ENCODE data around the gene MED9. TPM values are rescaled to one million over a fixed set of nuclear protein-coding genes. Genes with fewer than 3 reads are reported as not detected.
A peak's percentile ranks its signal among the peaks of the same experiment; 100 is the strongest.

Gene MED9
- polyA plus RNA-seq, 1 of the 3 experiments (the other 2 are of a cell fraction) = 10.1 TPM

- no peaks in the 10 kb centered on the region for H4K20me1 ChIP-seq (ENCODE audit: insufficient read depth)
- ChIA-PET CTCF (interaction anchor here (0.5 to 1.8 kb wide), 2 partner anchors 52 to 80 kb away, joined by 3 to 7 read pairs; no protein-coding TSS in a partner anchor), POLR2A (no interaction called here)
- peaks cover 0 to 6% of the 10 kb centered on the region in 2 experiments; a peak in 1 of 4 replicates for H3K4me1 ChIP-seq (ENCODE audit: control insufficient read depth in 1 of 2, insufficient read depth in 2 of 2, low read depth in 1 of 2, low read length in 1 of 2)
- H3F3A ChIP-seq (replicated peaks; ENCODE audit: insufficient read depth) = peaks cover 6% of the 10 kb centered on the region
- H3K27ac ChIP-seq (ENCODE audit: low read depth in 2 of 2, low read length in 1 of 2) = peak overlapping the region in 1 of 2 experiments; percentile 52; a peak in 1 of 4 replicates
- H3K4me2 ChIP-seq = peak overlapping the region; percentile 51
- 11% methylated on average over 4 of the region's 4 CpGs for WGBS (ENCODE audit: low lambda C conversion rate)
- H3K4me3 ChIP-seq (ENCODE audit: low read depth in 2 of 2, low read length in 1 of 2) = no peak overlapping the region
- no peak overlapping the region for H3K9ac ChIP-seq
- H2AFZ ChIP-seq (ENCODE audit: low read depth) = 0 out of 2 replicates have a peak overlapping the region, but pooled peaks have one; percentile 1
- H3K27me3 ChIP-seq (ENCODE audit: insufficient read depth) = no peaks in the 10 kb centered on the region
- H3K79me2 ChIP-seq (ENCODE audit: insufficient read depth) = no peaks in the 10 kb centered on the region
- no peak for TF ChIP-seq TAF1 (IDR thresholded peaks at IDR 0.05; ENCODE audit: borderline replicate concordance, low read depth, low read length)
- TF ChIP-seq EP300 (IDR thresholded peaks at IDR 0.05; ENCODE audit: borderline replicate concordance in 1 of 2, low read depth in 1 of 2, low read length in 1 of 2) = no peak
- no peak for TF ChIP-seq POLR2AphosphoS5 (IDR thresholded peaks at IDR 0.05; ENCODE audit: low read depth, low read length)
- no peak for TF ChIP-seq TEAD4 (IDR thresholded peaks at IDR 0.05; ENCODE audit: borderline replicate concordance, insufficient read depth)
- peak; percentile 28; the same call in 1 of the 2 replicates for TF ChIP-seq JUND (IDR thresholded peaks at IDR 0.05)
- TF ChIP-seq FOXJ3 (CRISPR knock-in tag; IDR thresholded peaks at IDR 0.05) = no peak
- no peak for TF ChIP-seq MEF2A (IDR thresholded peaks at IDR 0.05; ENCODE audit: borderline replicate concordance, low read depth)
- TF ChIP-seq ZBTB33 (IDR thresholded peaks at IDR 0.05; ENCODE audit: borderline replicate concordance, low read depth) = no peak
- peak; percentile 65 for TF ChIP-seq FOSL2 (IDR thresholded peaks at IDR 0.05; ENCODE audit: borderline replicate concordance, low read depth)
- peak; percentile 37 for TF ChIP-seq PBX3 (IDR thresholded peaks at IDR 0.05)
- 0 out of 2 replicates have a peak, but pooled peaks have one; percentile 38 for TF ChIP-seq MAX (IDR thresholded peaks at IDR 0.05; ENCODE audit: low read depth)
- TF ChIP-seq CTCF (IDR thresholded peaks at IDR 0.05) = peak; percentile 45
- no peak for TF ChIP-seq SMC3 (IDR thresholded peaks at IDR 0.05; ENCODE audit: low read depth, low read length)
- TF ChIP-seq NFIC (IDR thresholded peaks at IDR 0.05; ENCODE audit: borderline replicate concordance) = no peak; the same call in 1 of the 2 replicates
- TF ChIP-seq USF2 (IDR thresholded peaks at IDR 0.05; ENCODE audit: borderline replicate concordance, low read depth, low read length) = no peak
- peak; percentile 62 for TF ChIP-seq TCF12 (IDR thresholded peaks at IDR 0.05)
- no peak for TF ChIP-seq EZH2phosphoT487 (IDR thresholded peaks at IDR 0.05; ENCODE audit: borderline replicate concordance, low read depth)
- TF ChIP-seq REST (IDR thresholded peaks at IDR 0.05; ENCODE audit: low read depth, low read length) = no peak
- TF ChIP-seq ELF1 (IDR thresholded peaks at IDR 0.05) = no peak
- no peak for TF ChIP-seq GATA2 (CRISPR knock-in tag; IDR thresholded peaks at IDR 0.05)
- no peak for TF ChIP-seq YY1 (IDR thresholded peaks at IDR 0.05; ENCODE audit: low read depth)
- DNase-seq = no peak
- no peaks in the 10 kb centered on the region for H3K9me2 ChIP-seq
- H3K36me3 ChIP-seq (replicated peaks in 1 of 2; ENCODE audit: control insufficient read depth in 1 of 2, insufficient read depth in 2 of 2, low read length in 1 of 2) = no peaks in the 10 kb centered on the region
- H3K9me3 ChIP-seq = no peaks in the 10 kb centered on the region
Measured at GRCh38 chr17:17435323-17435722, 41.5 kb upstream of the MED9 start.
